HepG2 (cell line): ENCODE measurements around the gene P4HTM. TPM values are rescaled to one million over a fixed set of nuclear protein-coding genes. Genes with fewer than 3 reads are reported as not detected.

ENCODE experiments used
- ATAC-seq: fragments of 200-7000 bp; cut with Tn5 transposase; 3 replicates; pipeline ENCODE4 v1.9.1; 2020; ENCODE audit warnings: mild to moderate bottlenecking, moderate library complexity
- BruUV-seq: library from RNA; stranded (reverse); fragments of 400-500 nt; replicated peaks from 2 replicates; lab custom pipeline; 2021; lab: Mats Ljungman, UMichigan
- CTCF ChIA-PET: fragments of 300-600 bp; formaldehyde crosslinking; extraction: SDS; loops from one replicate; lab custom pipeline; 2021; ENCODE audit warnings: low total read pairs, inconsistent platforms, low intra/inter-chr PET ratio; lab: Yijun Ruan, JAX
- POLR2A ChIA-PET: fragments of 350-600 bp; sonication (Branson Sonifier 250); formaldehyde crosslinking; loops from one replicate; lab custom pipeline; 2020; ENCODE audit warnings: antibody characterized with exemption, inconsistent platforms; lab: Yijun Ruan, JAX
- DNase-seq: peaks from one replicate; pipeline ENCODE4 v3.0.0-alpha.2; 2015; ENCODE audit warnings: low spot score
- FAIRE-seq: peaks from 3 replicates; lab custom pipeline; 2011; peaks lifted over from hg19 to GRCh38; lab: Jason Lieb, UNC
- H2AFZ ChIP-seq: one replicate; pipeline ENCODE4 v1.6.1; 2011; ENCODE audit warnings: low read length, inconsistent platforms
- H3K27ac ChIP-seq: fragments of 300-600 bp; 3 replicates; pipeline ENCODE4 v1.8.0; 2011; ENCODE audit warnings: mixed run types, mild to moderate bottlenecking, mixed read lengths, low read length, inconsistent platforms; ENCODE audit not compliant: insufficient read depth; ENCODE audit errors: extremely low read length
- H3K27me3 ChIP-seq, 2 experiments: fragments of 200-600 bp in 1 of 2; 2 replicates in 1 of 2; 3 replicates in 1 of 2; pipeline versions ENCODE4 v1.6.0 to v1.8.0; 2011; ENCODE audit warnings: low read length in 2 of 2, mild to moderate bottlenecking in 2 of 2, moderate library complexity in 2 of 2, inconsistent platforms in 1 of 2; ENCODE audit not compliant: insufficient read depth in 2 of 2, control insufficient read depth in 1 of 2
- H3K36me3 ChIP-seq, 2 experiments: fragments of 200-600 bp in 1 of 2; replicated peaks in 1 of 2; 2 replicates in 1 of 2; 3 replicates in 1 of 2; pipeline versions ENCODE4 v1.5.1 to v1.8.0; 2011; ENCODE audit warnings: low read length in 2 of 2, inconsistent platforms in 1 of 2; ENCODE audit not compliant: insufficient read depth in 2 of 2, control insufficient read depth in 1 of 2
- H3K4me1 ChIP-seq: 2 replicates; pipeline ENCODE4 v1.5.1; 2012; ENCODE audit warnings: low read length, inconsistent platforms; ENCODE audit not compliant: insufficient read depth
- H3K4me2 ChIP-seq: 2 replicates; pipeline ENCODE4 v1.6.0; 2011; ENCODE audit warnings: low read depth, low read length, inconsistent platforms
- H3K4me3 ChIP-seq, 3 experiments: fragments of 200-600 bp in 1 of 3; sonication (generic), shearing (Covaris generic) in 1 of 3; replicated peaks in 1 of 3; 2 replicates each; pipeline ENCODE4 v1.5.1; 2011 to 2016; ENCODE audit warnings: low read length in 3 of 3, inconsistent platforms in 2 of 3, low read depth in 2 of 3, mild to moderate bottlenecking in 2 of 3, control low read depth in 1 of 3, mixed read lengths in 1 of 3; ENCODE audit not compliant: insufficient read depth in 1 of 3
- H3K79me2 ChIP-seq: one replicate; pipeline ENCODE4 v1.6.1; 2011; ENCODE audit warnings: low read length, inconsistent platforms; ENCODE audit not compliant: insufficient read depth
- H3K9ac ChIP-seq: 2 replicates; pipeline ENCODE4 v1.6.0; 2011; ENCODE audit warnings: mild to moderate bottlenecking, low read depth, low read length, inconsistent platforms; ENCODE audit not compliant: insufficient read depth
- H3K9me3 ChIP-seq: 2 replicates; pipeline ENCODE4 v1.5.1; 2012; ENCODE audit warnings: mild to moderate bottlenecking, low read length
- H4K20me1 ChIP-seq: 2 replicates; pipeline ENCODE4 v1.6.0; 2011; ENCODE audit warnings: inconsistent platforms, mild to moderate bottlenecking, low read length, moderate library complexity; ENCODE audit not compliant: insufficient read depth
- ARNT2 ChIP-seq: sonication (generic); formaldehyde crosslinking; IDR thresholded peaks from 2 replicates; pipeline ENCODE4 v1.8.0; 2022; ENCODE audit warnings: mild to moderate bottlenecking, low read depth, missing genetic modification reagents, moderate library complexity
- CBX2 ChIP-seq, 2 experiments: fragments of 200-600 bp in 1 of 2; sonication (generic); formaldehyde crosslinking in 1 of 2; IDR thresholded peaks; 2 replicates each; pipeline versions ENCODE4 v1.7.0 to v1.8.1; 2018 to 2022; ENCODE audit warnings: low read depth in 2 of 2, low read length in 1 of 2, mild to moderate bottlenecking in 1 of 2, missing genetic modification reagents in 1 of 2
- FIP1L1 ChIP-seq: fragments of 200-400 bp; formaldehyde crosslinking; IDR thresholded peaks from 2 replicates; pipeline ENCODE4 v1.6.1; 2018; ENCODE audit warnings: low read depth, mild to moderate bottlenecking, low read length, moderate library complexity, borderline replicate concordance; ENCODE audit not compliant: insufficient read depth
- HMG20A ChIP-seq: IDR thresholded peaks from 2 replicates; pipeline ENCODE4 v1.6.1; 2016; ENCODE audit warnings: borderline replicate concordance
- HNRNPL ChIP-seq: fragments of 200-400 bp; formaldehyde crosslinking; IDR thresholded peaks from 2 replicates; pipeline ENCODE4 v1.6.1; 2017; ENCODE audit warnings: mild to moderate bottlenecking, low read depth, low read length
- HOXA9 ChIP-seq: sonication (generic); formaldehyde crosslinking; IDR thresholded peaks from 2 replicates; pipeline ENCODE4 v1.8.1; 2022; ENCODE audit warnings: missing genetic modification reagents, mild to moderate bottlenecking, moderate library complexity, borderline replicate concordance
- RNF2 ChIP-seq: fragments of 450-650 bp; conservative IDR thresholded peaks from 2 replicates; pipeline ENCODE4 v1.6.1; 2016; ENCODE audit warnings: low read depth
- ZMYM2 ChIP-seq: sonication (generic); formaldehyde crosslinking; IDR thresholded peaks from 2 replicates; pipeline ENCODE4 v1.8.0; 2022; ENCODE audit warnings: mild to moderate bottlenecking, missing genetic modification reagents
- ZNF121 ChIP-seq: sonication (generic); formaldehyde crosslinking; IDR thresholded peaks from 2 replicates; pipeline ENCODE4 v1.5.0; 2020; ENCODE audit warnings: mild to moderate bottlenecking, missing genetic modification reagents
- ZNF589 ChIP-seq: sonication (generic); formaldehyde crosslinking; conservative IDR thresholded peaks from 2 replicates; pipeline ENCODE4 v1.8.0; 2022; ENCODE audit warnings: mild to moderate bottlenecking, moderate library complexity, missing genetic modification reagents
- ZNF607 ChIP-seq: sonication (generic); formaldehyde crosslinking; IDR thresholded peaks from 2 replicates; pipeline ENCODE4 v1.5.1; 2020; ENCODE audit warnings: missing genetic modification reagents, mild to moderate bottlenecking, borderline replicate concordance
- ZNF747 ChIP-seq: sonication (generic); formaldehyde crosslinking; IDR thresholded peaks from 2 replicates; pipeline ENCODE4 v1.8.1; 2023; ENCODE audit warnings: missing genetic modification reagents, mild to moderate bottlenecking, borderline replicate concordance
- ZNF850 ChIP-seq: sonication (generic); formaldehyde crosslinking; conservative IDR thresholded peaks from 2 replicates; pipeline ENCODE4 v1.9.0; 2021; ENCODE audit warnings: mild to moderate bottlenecking, missing genetic modification reagents
- WGBS: methylation state at CpG from one replicate; pipeline ENCODE4 v1.1.6; 2017; ENCODE audit warnings: low lambda C conversion rate; 5-methylcytosine and 5-hydroxymethylcytosine counted together
- in situ Hi-C: cut with HindIII; loops from 2 replicates; pipeline ENCODE4 v1.10.0; 2017; ENCODE audit warnings: low pct_unique_long_range_greater_than_20kb; ENCODE audit not compliant: extremely low pct_ligation_motif_present
- intact Hi-C: fragments of 100-400 bp; cut with micrococcal nuclease; formaldehyde crosslinking; loops from one replicate; pipeline ENCODE4 v1.10.0; 2022; ENCODE audit not compliant: unreplicated experiment
- polyA plus RNA-seq, 8 experiments: library from polyadenylated mRNA; depleted of rRNA in 3 of 8; stranded (reverse) in 7 of 8; unstranded in 1 of 8; fragments of >200 nt; fragmentation: Illumina TruSeq in 4 of 8; extraction: Trizol in 4 of 8; gene quantifications; 2 replicates each; pipeline versions ENCODE4 v1.2.1 to v1.2.3, GENCODE V29; 2011 to 2016; ENCODE audit warnings: low read depth in 4 of 8, missing spikeins in 1 of 8, mixed read lengths in 1 of 8; ENCODE audit not compliant: insufficient read depth in 1 of 8
- total RNA-seq, 5 experiments: library from RNA; depleted of rRNA; stranded (reverse); fragments of >200 nt; fragmentation: Illumina TruSeq; extraction: Trizol; gene quantifications; 2 replicates each; pipeline ENCODE4 v1.2.3, GENCODE V29; 2016; ENCODE audit warnings: low read depth in 1 of 5
- TF ChIP-seq, protein P1 (sequence below): sonication (generic); formaldehyde crosslinking; IDR thresholded peaks from 2 replicates; pipeline ENCODE4 v1.5.0; 2020; ENCODE audit warnings: mild to moderate bottlenecking, missing genetic modification reagents
- TF ChIP-seq, protein P2 (sequence below): sonication (generic); formaldehyde crosslinking; IDR thresholded peaks from 2 replicates; pipeline ENCODE4 v1.4.0; 2020; ENCODE audit warnings: missing genetic modification reagents
- TF ChIP-seq, protein P3 (sequence below): sonication (generic); formaldehyde crosslinking; IDR thresholded peaks from 2 replicates; pipeline ENCODE4 v1.4.0; 2020; ENCODE audit warnings: missing genetic modification reagents, mild to moderate bottlenecking, borderline replicate concordance

P4HTM gene
- total and polyA plus RNA-seq, 2 of the 13 experiments (the other 11 are each of a cell fraction or from before 2014, with no cell fraction given), result 0.01 TPM; not detected in 1

DNA sequence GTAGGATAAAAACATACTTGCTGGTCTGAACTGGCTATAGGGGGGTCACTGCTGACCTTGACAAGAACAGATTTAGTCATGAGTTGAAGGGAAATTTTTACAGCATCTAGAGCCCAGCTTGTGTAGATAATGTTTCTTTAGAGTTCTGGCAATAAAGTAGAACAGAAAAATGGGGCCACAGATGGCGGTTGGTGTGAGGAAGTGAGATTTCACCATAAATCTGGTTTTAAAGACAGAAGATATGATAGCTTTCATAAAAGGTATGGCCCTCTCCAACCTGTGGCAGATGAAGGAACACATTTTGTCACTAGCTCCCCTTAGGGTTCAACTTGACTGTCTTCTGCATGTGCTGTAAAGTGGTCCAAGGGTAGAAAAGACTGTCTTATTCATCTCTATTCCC, 63.5 kb downstream of the P4HTM start (continued):
- TF ChIP-seq, protein P1, sequence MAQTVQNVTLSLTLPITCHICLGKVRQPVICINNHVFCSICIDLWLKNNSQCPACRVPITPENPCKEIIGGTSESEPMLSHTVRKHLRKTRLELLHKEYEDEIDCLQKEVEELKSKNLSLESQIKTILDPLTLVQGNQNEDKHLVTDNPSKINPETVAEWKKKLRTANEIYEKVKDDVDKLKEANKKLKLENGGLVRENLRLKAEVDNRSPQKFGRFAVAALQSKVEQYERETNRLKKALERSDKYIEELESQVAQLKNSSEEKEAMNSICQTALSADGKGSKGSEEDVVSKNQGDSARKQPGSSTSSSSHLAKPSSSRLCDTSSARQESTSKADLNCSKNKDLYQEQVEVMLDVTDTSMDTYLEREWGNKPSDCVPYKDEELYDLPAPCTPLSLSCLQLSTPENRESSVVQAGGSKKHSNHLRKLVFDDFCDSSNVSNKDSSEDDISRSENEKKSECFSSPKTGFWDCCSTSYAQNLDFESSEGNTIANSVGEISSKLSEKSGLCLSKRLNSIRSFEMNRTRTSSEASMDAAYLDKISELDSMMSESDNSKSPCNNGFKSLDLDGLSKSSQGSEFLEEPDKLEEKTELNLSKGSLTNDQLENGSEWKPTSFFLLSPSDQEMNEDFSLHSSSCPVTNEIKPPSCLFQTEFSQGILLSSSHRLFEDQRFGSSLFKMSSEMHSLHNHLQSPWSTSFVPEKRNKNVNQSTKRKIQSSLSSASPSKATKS (CRISPR knock-in tag), result no peak
- TF ChIP-seq RNF2 (no peak), HMG20A (no peak), HNRNPL (no peak)

DNA sequence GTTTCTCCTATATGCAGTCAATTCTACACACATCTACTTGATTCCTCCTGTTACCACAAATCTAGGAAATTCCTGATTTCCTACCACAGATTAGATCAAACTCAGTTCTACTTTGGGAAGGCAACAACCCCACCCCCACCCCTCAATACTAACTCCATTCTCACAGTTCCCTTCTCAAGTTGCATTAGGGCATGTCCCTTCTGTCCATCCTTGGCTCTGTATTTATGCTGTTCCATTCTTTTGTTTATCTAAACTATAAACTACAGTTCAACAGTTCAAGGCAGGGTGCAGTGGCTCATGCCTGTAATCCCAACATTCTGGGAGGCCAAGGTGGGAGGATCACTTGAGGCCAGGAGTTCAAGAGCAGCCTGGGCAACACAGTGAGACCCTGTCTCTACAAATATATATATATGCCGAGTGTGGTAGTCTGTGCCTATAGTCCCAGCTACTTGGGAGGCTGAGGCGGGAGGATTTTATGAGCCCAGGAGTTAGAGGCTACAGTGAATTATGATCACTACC, 64.4 kb downstream of the P4HTM start:
- Histone ChIP-seq H3K36me3 (peaks cover 30 to 64% of the 10 kb centered on the region in 2 experiments), H2AFZ (no peak overlapping the region), H3K9ac (no peak overlapping the region), H3K27me3 (no peaks in the 10 kb centered on the region), H3K4me1 (peaks cover 27% of the 10 kb centered on the region), H3K79me2 (peaks cover 4% of the 10 kb centered on the region), H3K27ac (no peak overlapping the region), H3K9me3 (no peaks in the 10 kb centered on the region), H3K4me3 (no peak overlapping the region), H4K20me1 (0 out of 2 replicates have a peak, but pooled peaks cover 5% of the 10 kb centered on the region), H3K4me2 (no peak overlapping the region)
- DNase-seq (no peak), FAIRE-seq (no peak), ATAC-seq (no peak)
- intact Hi-C loops (no loop called here), in situ Hi-C loops (no loop called here)
- 100% methylated on average over 2 of the region's 2 CpGs for WGBS
- BruUV-seq, result no TSS peak
- ChIA-PET POLR2A (interaction anchor here (1.5 kb wide), 1 partner anchor 25 kb away, joined by 4 read pairs; the partner anchor contains the start of gene IMPDH2), CTCF (no interaction called here)
- TF ChIP-seq, protein P2, sequence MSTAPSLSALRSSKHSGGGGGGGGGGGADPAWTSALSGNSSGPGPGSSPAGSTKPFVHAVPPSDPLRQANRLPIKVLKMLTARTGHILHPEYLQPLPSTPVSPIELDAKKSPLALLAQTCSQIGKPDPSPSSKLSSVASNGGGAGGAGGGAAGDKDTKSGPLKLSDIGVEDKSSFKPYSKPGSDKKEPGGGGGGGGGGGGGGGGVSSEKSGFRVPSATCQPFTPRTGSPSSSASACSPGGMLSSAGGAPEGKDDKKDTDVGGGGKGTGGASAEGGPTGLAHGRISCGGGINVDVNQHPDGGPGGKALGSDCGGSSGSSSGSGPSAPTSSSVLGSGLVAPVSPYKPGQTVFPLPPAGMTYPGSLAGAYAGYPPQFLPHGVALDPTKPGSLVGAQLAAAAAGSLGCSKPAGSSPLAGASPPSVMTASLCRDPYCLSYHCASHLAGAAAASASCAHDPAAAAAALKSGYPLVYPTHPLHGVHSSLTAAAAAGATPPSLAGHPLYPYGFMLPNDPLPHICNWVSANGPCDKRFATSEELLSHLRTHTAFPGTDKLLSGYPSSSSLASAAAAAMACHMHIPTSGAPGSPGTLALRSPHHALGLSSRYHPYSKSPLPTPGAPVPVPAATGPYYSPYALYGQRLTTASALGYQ, result no peak
- TF ChIP-seq ZMYM2 (CRISPR knock-in tag) (0 out of 2 replicates have a peak, but pooled peaks have one; percentile 42), ZNF747 (no peak), CBX2 (IDR thresholded peaks at IDR 0.05; ENCODE audit: low read depth, low read length) (no peak), CBX2 (CRISPR knock-in tag; IDR thresholded peaks at IDR 0.05; ENCODE audit: low read depth) (no peak), ZNF607 (CRISPR knock-in tag) (no peak), ZNF589 (no peak), ARNT2 (CRISPR knock-in tag) (no peak), FIP1L1 (no peak), ZNF850 (CRISPR knock-in tag) (no peak), ZNF121 (CRISPR knock-in tag) (peak; percentile 88), HOXA9 (no peak)
- TF ChIP-seq, protein P3, sequence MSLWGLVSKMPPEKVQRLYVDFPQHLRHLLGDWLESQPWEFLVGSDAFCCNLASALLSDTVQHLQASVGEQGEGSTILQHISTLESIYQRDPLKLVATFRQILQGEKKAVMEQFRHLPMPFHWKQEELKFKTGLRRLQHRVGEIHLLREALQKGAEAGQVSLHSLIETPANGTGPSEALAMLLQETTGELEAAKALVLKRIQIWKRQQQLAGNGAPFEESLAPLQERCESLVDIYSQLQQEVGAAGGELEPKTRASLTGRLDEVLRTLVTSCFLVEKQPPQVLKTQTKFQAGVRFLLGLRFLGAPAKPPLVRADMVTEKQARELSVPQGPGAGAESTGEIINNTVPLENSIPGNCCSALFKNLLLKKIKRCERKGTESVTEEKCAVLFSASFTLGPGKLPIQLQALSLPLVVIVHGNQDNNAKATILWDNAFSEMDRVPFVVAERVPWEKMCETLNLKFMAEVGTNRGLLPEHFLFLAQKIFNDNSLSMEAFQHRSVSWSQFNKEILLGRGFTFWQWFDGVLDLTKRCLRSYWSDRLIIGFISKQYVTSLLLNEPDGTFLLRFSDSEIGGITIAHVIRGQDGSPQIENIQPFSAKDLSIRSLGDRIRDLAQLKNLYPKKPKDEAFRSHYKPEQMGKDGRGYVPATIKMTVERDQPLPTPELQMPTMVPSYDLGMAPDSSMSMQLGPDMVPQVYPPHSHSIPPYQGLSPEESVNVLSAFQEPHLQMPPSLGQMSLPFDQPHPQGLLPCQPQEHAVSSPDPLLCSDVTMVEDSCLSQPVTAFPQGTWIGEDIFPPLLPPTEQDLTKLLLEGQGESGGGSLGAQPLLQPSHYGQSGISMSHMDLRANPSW (CRISPR knock-in tag), result no peak
